CD14-positive monocyte (primary cell): ENCODE data around the gene SAMD14. TPM values are rescaled to one million over a fixed set of nuclear protein-coding genes. Genes with fewer than 3 reads are reported as not detected.

Source experiments
- DNase-seq, 3 donors: peaks; one replicate each; pipeline ENCODE4 v3.0.0-alpha.2; 2011 to 2022
- H2AFZ ChIP-seq: 2 replicates; pipeline ENCODE4 v1.6.0; 2012; ENCODE audit warnings: mild to moderate bottlenecking, low read depth, low read length, inconsistent platforms; ENCODE audit not compliant: insufficient read depth, poor library complexity, severe bottlenecking
- H3K27ac ChIP-seq, 2 donors: 1 replicate in 1 of 2; 2 replicates in 1 of 2; pipeline ENCODE4 v1.5.1; 2012 to 2013; ENCODE audit warnings: low read length in 2 of 2, control low read depth in 1 of 2, inconsistent platforms in 1 of 2, low read depth in 1 of 2, mild to moderate bottlenecking in 1 of 2
- H3K27me3 ChIP-seq, 2 donors: one replicate each; pipeline versions ENCODE4 v1.6.0 to v1.6.1; 2011 to 2013; ENCODE audit warnings: low read length in 2 of 2; ENCODE audit not compliant: control insufficient read depth in 2 of 2, insufficient read depth in 2 of 2
- H3K36me3 ChIP-seq, 2 donors: replicated peaks in 1 of 2; 1 replicate in 1 of 2; 2 replicates in 1 of 2; pipeline versions ENCODE4 v1.5.1 to v1.6.1; 2012 to 2013; ENCODE audit warnings: low read length in 2 of 2, control low read depth in 1 of 2, inconsistent platforms in 1 of 2, mild to moderate bottlenecking in 1 of 2; ENCODE audit not compliant: insufficient read depth in 2 of 2, control insufficient read depth in 1 of 2
- H3K4me1 ChIP-seq, 2 donors: 1 replicate in 1 of 2; 2 replicates in 1 of 2; pipeline versions ENCODE4 v1.5.1 to v1.6.1; 2012 to 2013; ENCODE audit warnings: low read length in 2 of 2, control low read depth in 1 of 2, inconsistent platforms in 1 of 2, mild to moderate bottlenecking in 1 of 2, moderate library complexity in 1 of 2; ENCODE audit not compliant: insufficient read depth in 2 of 2, control insufficient read depth in 1 of 2
- H3K4me2 ChIP-seq: replicated peaks from 2 replicates; pipeline ENCODE3; 2012; ENCODE audit warnings: low read length, moderate library complexity, mild to moderate bottlenecking; ENCODE audit not compliant: poor library complexity, severe bottlenecking; ENCODE audit errors: extremely low read depth
- H3K4me3 ChIP-seq, 3 experiments: fragments of 200-600 bp in 1 of 3; sonication (generic) in 1 of 3; replicated peaks in 1 of 3; 1 replicate in 2 of 3; 2 replicates in 1 of 3; pipeline ENCODE4 v1.5.1; 2011 to 2013; ENCODE audit warnings: low read length in 3 of 3, mild to moderate bottlenecking in 3 of 3, control low read depth in 2 of 3, low read depth in 2 of 3, inconsistent platforms in 1 of 3, moderate library complexity in 1 of 3
- H3K79me2 ChIP-seq: 2 replicates; pipeline ENCODE4 v1.6.0; 2012; ENCODE audit warnings: mild to moderate bottlenecking, control low read depth, inconsistent platforms, low read length, moderate library complexity; ENCODE audit not compliant: insufficient read depth
- H3K9ac ChIP-seq: 2 replicates; pipeline ENCODE4 v1.6.0; 2017; ENCODE audit warnings: low read length, mild to moderate bottlenecking; ENCODE audit not compliant: insufficient read depth, poor library complexity, severe bottlenecking
- H3K9me3 ChIP-seq, 2 donors: replicated peaks in 1 of 2; 1 replicate in 1 of 2; 2 replicates in 1 of 2; pipeline versions ENCODE4 v1.5.1 to v1.6.1; 2012 to 2013; ENCODE audit warnings: low read length in 2 of 2, control low read depth in 1 of 2; ENCODE audit not compliant: control insufficient read depth in 1 of 2, insufficient read depth in 1 of 2
- H4K20me1 ChIP-seq: 2 replicates; pipeline ENCODE4 v1.6.0; 2012; ENCODE audit warnings: mild to moderate bottlenecking, low read length, control low read depth, moderate library complexity; ENCODE audit not compliant: insufficient read depth
- H3K27ac Mint-ChIP-seq, 7 donors: one replicate each; pipeline ENCODE4 v1.8.0; 2020; ENCODE audit warnings: mild to moderate bottlenecking in 7 of 7, mixed read lengths in 7 of 7, moderate library complexity in 6 of 7, inconsistent platforms in 2 of 7
- H3K27me3 Mint-ChIP-seq, 3 donors: one replicate each; pipeline ENCODE4 v1.8.0; 2021 to 2022; ENCODE audit warnings: low read depth in 3 of 3, mild to moderate bottlenecking in 3 of 3, mixed read lengths in 3 of 3, moderate library complexity in 3 of 3, inconsistent platforms in 1 of 3
- H3K36me3 Mint-ChIP-seq, 2 donors: one replicate each; pipeline ENCODE4 v1.8.0; 2020; ENCODE audit warnings: mixed read lengths in 2 of 2, inconsistent platforms in 1 of 2, mild to moderate bottlenecking in 1 of 2
- H3K4me1 Mint-ChIP-seq: one replicate; pipeline ENCODE4 v1.8.0; 2020; ENCODE audit warnings: mild to moderate bottlenecking, mixed read lengths
- H3K4me3 Mint-ChIP-seq, 2 donors: one replicate each; pipeline ENCODE4 v1.8.0; 2020; ENCODE audit warnings: mild to moderate bottlenecking in 2 of 2, mixed read lengths in 2 of 2, moderate library complexity in 1 of 2
- H3K9me3 Mint-ChIP-seq, 7 donors: one replicate each; pipeline ENCODE4 v1.8.0; 2020 to 2022; ENCODE audit warnings: mixed read lengths in 7 of 7, mild to moderate bottlenecking in 6 of 7, moderate library complexity in 6 of 7, inconsistent platforms in 2 of 7
- WGBS: methylation state at CpG from one replicate; pipeline ENCODE4 v1.1.5; 2013; ENCODE audit warnings: missing lambda C conversion rate; ENCODE audit not compliant: insufficient coverage; 5-methylcytosine and 5-hydroxymethylcytosine counted together
- intact Hi-C, 2 donors: fragments of 100-400 bp; cut with micrococcal nuclease; formaldehyde crosslinking; loops; one replicate each; pipeline versions ENCODE4 v1.15.0 to v1.15.1; 2023
- polyA plus RNA-seq, 3 donors: library from polyadenylated mRNA; depleted of rRNA in 1 of 3; unstranded in 2 of 3; stranded (reverse) in 1 of 3; fragments of 300-500 nt in 2 of 3; fragments of >200 nt in 1 of 3; fragmentation: Illumina TruSeq in 2 of 3; gene quantifications; 1 replicate in 2 of 3; 2 replicates in 1 of 3; pipeline ENCODE4 v1.2.3, GENCODE V29; 2012 to 2021
- TF ChIP-seq, protein P1 (sequence below): fragments of 200-600 bp; IDR thresholded peaks from one replicate; pipeline ENCODE4 v1.8.0; 2022; ENCODE audit warnings: antibody characterized with exemption, mild to moderate bottlenecking

SAMD14 gene
- polyA plus RNA-seq, 3 donors: 0.09 TPM; not detected in 2

DNA sequence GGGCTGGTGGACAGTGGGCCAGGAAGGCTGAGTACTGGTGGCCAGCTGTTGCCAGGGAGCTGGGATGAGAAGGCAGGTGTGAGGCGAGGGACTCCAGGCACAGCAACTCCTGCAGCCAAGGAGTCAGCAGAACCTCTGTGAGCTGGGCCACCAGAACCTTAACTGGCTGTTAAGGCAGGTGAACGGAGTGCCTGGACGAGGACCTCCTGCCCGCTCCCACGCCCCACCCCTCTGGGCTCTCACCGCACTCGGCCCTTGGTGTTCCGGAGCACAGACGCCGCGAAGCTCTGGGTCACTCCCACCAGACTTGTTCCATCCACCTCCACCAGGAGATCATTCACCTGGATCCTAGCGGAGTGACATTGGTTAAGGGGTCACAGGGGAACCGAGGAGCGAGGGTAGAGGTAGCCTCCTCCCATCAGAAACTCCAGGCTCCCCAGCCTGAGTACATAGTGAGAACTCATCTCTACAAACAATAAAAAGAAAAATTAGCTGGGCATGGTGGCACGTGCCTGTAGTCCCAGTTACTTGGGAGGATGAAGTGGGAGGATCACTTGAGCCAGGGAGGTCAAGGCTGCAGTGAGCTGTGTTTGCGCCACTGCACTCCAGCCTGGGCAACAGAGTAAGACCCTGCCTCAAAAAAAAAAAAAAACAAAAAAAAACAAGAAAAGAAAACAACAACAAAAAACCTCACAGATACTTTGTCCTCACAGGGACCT, 11.2 kb upstream of the SAMD14 start:
- H3K27me3 ChIP-seq: no peaks in the 10 kb centered on the region
- H3K79me2 ChIP-seq: peaks cover 76% of the 10 kb centered on the region
- H3K4me3 ChIP-seq: peak overlapping the region in 1 of 3 experiments; percentile 59
- H4K20me1 ChIP-seq: peaks cover 100% of the 10 kb centered on the region
- no peak for DNase-seq
- peak overlapping the region in 6 of 7 donors; percentile 3 to 88 (median 64) for H3K27ac Mint-ChIP-seq
- peaks cover 0 to 1% (median 0%) of the 10 kb centered on the region in 3 donors for H3K27me3 Mint-ChIP-seq
- H3K36me3 ChIP-seq: peaks cover 92 to 100% of the 10 kb centered on the region in 2 donors
- H3K9me3 ChIP-seq: no peaks in the 10 kb centered on the region
- peak overlapping the region; percentile 7 to 57 for H3K27ac ChIP-seq
- peaks cover 71% of the 10 kb centered on the region for H3K4me1 Mint-ChIP-seq
- H3K4me3 Mint-ChIP-seq: peak overlapping the region in 1 of 2 donors; percentile 64
- intact Hi-C loops: no loop called here
- H3K4me1 ChIP-seq: peaks cover 58 to 67% of the 10 kb centered on the region in 2 donors
- 78% methylated on average over 7 of the region's 16 CpGs for WGBS
- H3K9ac ChIP-seq: no peak overlapping the region
- H2AFZ ChIP-seq: no peak overlapping the region
- H3K4me2 ChIP-seq: peak overlapping the region; percentile 67
- TF ChIP-seq, protein P1, sequence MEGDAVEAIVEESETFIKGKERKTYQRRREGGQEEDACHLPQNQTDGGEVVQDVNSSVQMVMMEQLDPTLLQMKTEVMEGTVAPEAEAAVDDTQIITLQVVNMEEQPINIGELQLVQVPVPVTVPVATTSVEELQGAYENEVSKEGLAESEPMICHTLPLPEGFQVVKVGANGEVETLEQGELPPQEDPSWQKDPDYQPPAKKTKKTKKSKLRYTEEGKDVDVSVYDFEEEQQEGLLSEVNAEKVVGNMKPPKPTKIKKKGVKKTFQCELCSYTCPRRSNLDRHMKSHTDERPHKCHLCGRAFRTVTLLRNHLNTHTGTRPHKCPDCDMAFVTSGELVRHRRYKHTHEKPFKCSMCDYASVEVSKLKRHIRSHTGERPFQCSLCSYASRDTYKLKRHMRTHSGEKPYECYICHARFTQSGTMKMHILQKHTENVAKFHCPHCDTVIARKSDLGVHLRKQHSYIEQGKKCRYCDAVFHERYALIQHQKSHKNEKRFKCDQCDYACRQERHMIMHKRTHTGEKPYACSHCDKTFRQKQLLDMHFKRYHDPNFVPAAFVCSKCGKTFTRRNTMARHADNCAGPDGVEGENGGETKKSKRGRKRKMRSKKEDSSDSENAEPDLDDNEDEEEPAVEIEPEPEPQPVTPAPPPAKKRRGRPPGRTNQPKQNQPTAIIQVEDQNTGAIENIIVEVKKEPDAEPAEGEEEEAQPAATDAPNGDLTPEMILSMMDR: no peak
- H3K36me3 Mint-ChIP-seq: peaks cover 96 to 100% of the 10 kb centered on the region in 2 donors
- peaks cover 0 to 5% (median 1%) of the 10 kb centered on the region in 7 donors for H3K9me3 Mint-ChIP-seq

DNA sequence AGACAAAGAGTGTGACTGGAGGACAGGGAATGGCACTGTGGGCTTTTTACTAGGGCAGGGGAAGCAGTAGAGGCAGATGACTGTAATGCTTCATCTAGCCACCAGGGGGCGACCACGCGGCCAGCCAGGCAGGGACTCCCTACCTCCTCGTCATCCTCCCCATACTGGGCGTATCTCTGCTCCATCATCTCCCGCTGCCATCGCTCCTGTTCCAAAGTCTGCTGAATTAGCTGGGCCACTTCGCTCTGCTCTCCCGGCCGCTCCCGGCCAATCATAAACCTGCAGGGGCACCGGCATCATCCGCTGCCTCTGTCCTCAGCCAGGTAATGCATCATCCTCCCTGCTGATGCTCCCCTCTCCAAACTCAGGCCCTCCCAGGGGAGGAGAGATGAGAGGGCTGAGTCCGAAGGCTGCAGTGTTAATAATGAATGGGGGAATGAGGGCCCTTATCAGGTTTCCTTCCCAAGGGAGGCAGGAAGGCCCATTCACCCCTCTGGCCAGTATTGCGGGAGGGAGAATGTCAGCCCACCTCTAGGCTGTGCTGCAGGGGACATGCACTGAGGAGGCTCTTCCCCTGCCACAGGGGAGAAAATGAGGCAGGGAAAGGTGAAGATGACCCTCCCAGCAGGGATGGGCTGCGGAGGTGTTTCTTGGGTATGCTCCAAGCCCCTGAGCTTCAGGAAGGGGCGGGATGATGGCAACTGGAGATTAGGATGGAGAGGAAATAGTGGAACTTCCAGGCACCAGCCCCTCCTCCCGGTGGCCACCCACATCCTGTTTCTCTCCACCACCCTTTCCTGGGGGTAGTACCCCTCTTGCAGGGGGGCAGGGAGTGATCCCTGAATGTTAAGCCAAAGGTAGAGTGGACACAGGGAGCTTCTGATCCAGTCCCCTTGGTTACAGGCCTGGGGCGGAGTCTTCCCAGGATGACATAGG, 10.3 kb upstream of the SAMD14 start:
- WGBS: 12% methylated on average over 10 of the region's 19 CpGs
- Histone ChIP-seq H3K4me3 (peak overlapping the region in 1 of 3 experiments; percentile 59), H3K36me3 (peaks cover 97 to 100% of the 10 kb centered on the region in 2 donors), H3K4me1 (peaks cover 49 to 58% of the 10 kb centered on the region in 2 donors), H4K20me1 (peaks cover 100% of the 10 kb centered on the region), H2AFZ (no peak overlapping the region), H3K9me3 (no peaks in the 10 kb centered on the region), H3K79me2 (peaks cover 66% of the 10 kb centered on the region), H3K27me3 (no peaks in the 10 kb centered on the region), H3K4me2 (peak overlapping the region; percentile 67), H3K9ac (no peak overlapping the region), H3K27ac (peak overlapping the region in 1 of 2 donors; percentile 57)
- peak; percentile 70 to 81 (median 76) for DNase-seq
- intact Hi-C loops: loop anchor here in 1 of 2 donors (1.0 kb wide), 1 partner anchor 8 kb away; no protein-coding TSS in a partner anchor
- Mint-ChIP-seq H3K27me3 (peaks cover 0 to 1% (median 0%) of the 10 kb centered on the region in 3 donors), H3K9me3 (peaks cover 0 to 5% (median 1%) of the 10 kb centered on the region in 7 donors), H3K36me3 (peaks cover 98 to 100% of the 10 kb centered on the region in 2 donors), H3K4me3 (peak overlapping the region; percentile 62 to 64), H3K4me1 (peaks cover 61% of the 10 kb centered on the region), H3K27ac (peak overlapping the region; percentile 62 to 91 (median 75))
- TF ChIP-seq, protein P1: peak; percentile 93
